Thymus (tissue), 11 donors: ENCODE results near the gene ENG. TPM values are rescaled to one million over a fixed set of nuclear protein-coding genes. Genes with fewer than 3 reads are reported as not detected.

ENCODE experiments used
- DNase-seq, 9 donors: peaks; one replicate each; pipeline ENCODE4 v3.0.0-alpha.2; 2013; ENCODE audit warnings: low spot score in 9 of 9, low read depth in 6 of 9, missing footprints in 1 of 9
- H3K27ac ChIP-seq, 2 donors: one replicate each; pipeline ENCODE4 v1.5.1; 2013; ENCODE audit warnings: control low read depth in 1 of 2, low read depth in 1 of 2, low read length in 1 of 2, mild to moderate bottlenecking in 1 of 2, moderate library complexity in 1 of 2
- H3K27me3 ChIP-seq, 2 donors: one replicate each; pipeline ENCODE4 v1.5.1; 2013; ENCODE audit warnings: low read length in 1 of 2; ENCODE audit not compliant: control insufficient read depth in 2 of 2, insufficient read depth in 1 of 2
- H3K36me3 ChIP-seq, 2 donors: one replicate each; pipeline ENCODE4 v1.5.1; 2013; ENCODE audit warnings: low read length in 1 of 2, mild to moderate bottlenecking in 1 of 2, moderate library complexity in 1 of 2; ENCODE audit not compliant: control insufficient read depth in 2 of 2, insufficient read depth in 2 of 2
- H3K4me1 ChIP-seq, 2 donors: one replicate each; pipeline ENCODE4 v1.5.1; 2013; ENCODE audit warnings: low read length in 2 of 2; ENCODE audit not compliant: control insufficient read depth in 2 of 2, insufficient read depth in 2 of 2
- H3K4me3 ChIP-seq, 2 donors: one replicate each; pipeline ENCODE4 v1.5.1; 2013; ENCODE audit warnings: low read length in 2 of 2, control low read depth in 1 of 2, mild to moderate bottlenecking in 1 of 2
- H3K9me3 ChIP-seq, 2 donors: one replicate each; pipeline ENCODE4 v1.5.1; 2013; ENCODE audit warnings: low read length in 1 of 2, mild to moderate bottlenecking in 1 of 2; ENCODE audit not compliant: control insufficient read depth in 2 of 2, insufficient read depth in 1 of 2
- WGBS: extraction: QIAGEN DNeasy Blood & Tissue Kit; methylation state at CpG from one replicate; pipeline ENCODE4 v1.1.7; 2013; 5-methylcytosine and 5-hydroxymethylcytosine counted together
- polyA plus RNA-seq: library from polyadenylated mRNA; stranded (reverse); fragments of 200-250 nt; gene quantifications from one replicate; pipeline ENCODE4 v1.2.3, GENCODE V29; 2013
- total RNA-seq: library from RNA; stranded (reverse); fragments of 120-200 nt; gene quantifications from one replicate; pipeline ENCODE4 v1.2.4, GENCODE V29; 2013
- donor health status: healthy.

Gene ENG
- total and polyA plus RNA-seq, 2 donors, result 1.7 to 48.2 TPM

DNA sequence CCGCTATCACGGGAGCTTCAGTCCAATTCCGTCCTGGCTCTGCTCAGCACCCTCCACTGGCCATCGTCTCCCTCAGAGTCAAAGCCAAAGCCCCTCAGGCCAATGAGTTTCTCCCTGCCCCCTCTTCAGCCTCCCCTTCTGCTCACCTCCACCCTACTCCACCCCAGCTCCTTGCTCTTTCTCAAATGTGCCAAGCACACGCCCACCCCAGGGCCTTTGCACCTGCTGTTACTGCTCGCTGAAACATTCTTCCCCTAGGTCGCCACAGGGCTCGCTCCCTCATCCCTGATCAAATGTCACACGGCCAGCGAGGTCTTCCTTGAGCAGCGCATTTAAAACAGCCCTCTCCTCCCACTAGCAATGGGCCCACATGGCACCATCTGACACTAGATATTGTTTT lies 6.3 kb upstream of the ENG start:
- Histone ChIP-seq H3K4me3 (no peak overlapping the region), H3K27me3 (no peaks in the 10 kb centered on the region), H3K9me3 (peaks cover 0 to 1% of the 10 kb centered on the region in 2 donors), H3K36me3 (no peaks in the 10 kb centered on the region), H3K4me1 (peaks cover 14 to 43% of the 10 kb centered on the region in 2 donors), H3K27ac (no peak overlapping the region)
- DNase-seq, result no peak
- 96% methylated on average over 11 of the region's 11 CpGs for WGBS

- Histone ChIP-seq H3K27me3 (no peaks in the 10 kb centered on the region), H3K27ac (no peak overlapping the region), H3K36me3 (no peaks in the 10 kb centered on the region), H3K4me3 (no peak overlapping the region), H3K9me3 (peaks cover 0 to 1% of the 10 kb centered on the region in 2 donors), H3K4me1 (peaks cover 9 to 37% of the 10 kb centered on the region in 2 donors)
- DNase-seq, result no peak
- whole genome bisulfite sequencing, result 92% methylated on average over 8 of the region's 8 CpGs
These were observed 5.8 kb upstream of the ENG start for GRCh38 chr9:127860260-127860659.

DNA sequence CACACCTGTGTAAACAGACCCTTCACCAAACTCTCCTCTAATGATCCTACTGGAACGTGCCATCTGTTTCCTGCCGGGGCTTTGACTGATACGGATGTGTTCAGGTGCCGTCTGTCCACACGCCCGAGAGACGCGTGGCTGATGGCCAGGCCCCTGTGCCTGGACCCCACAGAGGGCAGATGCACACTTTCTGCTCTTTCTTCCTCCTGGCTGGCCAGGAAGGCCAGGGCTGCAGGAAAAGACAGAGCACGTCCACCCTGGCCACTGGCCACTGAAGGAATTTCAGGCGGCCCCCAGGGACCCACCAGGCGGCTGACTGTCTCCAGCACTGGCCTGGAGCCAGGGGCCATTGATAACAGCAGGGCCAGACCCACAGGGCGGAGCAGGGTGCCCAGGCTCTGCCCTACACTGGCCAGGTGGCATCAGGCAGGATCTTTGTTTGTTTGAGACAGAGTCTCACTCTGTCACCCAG lies 3.6 kb upstream of the ENG start:
- no peak overlapping the region for H3K4me3 ChIP-seq
- 48% methylated on average over 12 of the region's 12 CpGs for WGBS
- H3K9me3 ChIP-seq, result no peaks in the 10 kb centered on the region
- H3K27ac ChIP-seq, result no peak overlapping the region
- no peak for DNase-seq
- H3K4me1 ChIP-seq, result peaks cover 19 to 47% of the 10 kb centered on the region in 2 donors
- H3K27me3 ChIP-seq, result no peaks in the 10 kb centered on the region
- H3K36me3 ChIP-seq, result no peaks in the 10 kb centered on the region

GRCh38 chr9:127857278-127857677 lies 2.8 kb upstream of the ENG start:
- no peak for DNase-seq
- H3K4me1 ChIP-seq, result peaks cover 19 to 42% of the 10 kb centered on the region in 2 donors
- no peak overlapping the region for H3K27ac ChIP-seq
- H3K27me3 ChIP-seq, result no peaks in the 10 kb centered on the region
- peaks cover 0 to 4% of the 10 kb centered on the region in 2 donors for H3K36me3 ChIP-seq
- WGBS, result 55% methylated on average over 4 of the region's 4 CpGs
- H3K4me3 ChIP-seq, result no peak overlapping the region
- no peaks in the 10 kb centered on the region for H3K9me3 ChIP-seq

DNA sequence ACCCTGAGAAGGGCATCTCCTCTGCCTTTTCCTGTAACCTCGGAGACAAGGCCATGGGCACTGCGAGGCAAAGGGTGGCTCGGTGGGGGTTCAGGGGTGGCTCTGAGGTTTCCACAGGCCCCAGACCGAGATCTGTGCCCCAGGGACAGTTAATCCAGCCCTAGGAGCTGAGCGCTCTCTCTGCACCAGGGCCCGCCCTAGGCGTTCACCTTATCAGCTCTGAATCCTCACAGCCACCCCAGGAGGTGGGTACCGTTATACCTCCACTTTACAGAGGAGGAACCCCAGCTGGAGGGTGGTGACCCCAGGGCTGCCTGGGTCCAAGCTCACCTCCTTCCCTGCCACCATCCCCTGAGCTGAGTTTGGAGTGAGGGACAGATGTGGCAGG lies 2.3 kb upstream of the ENG start:
- Histone ChIP-seq H3K4me1 (peaks cover 15 to 37% of the 10 kb centered on the region in 2 donors), H3K36me3 (peaks cover 0 to 4% of the 10 kb centered on the region in 2 donors), H3K27me3 (no peaks in the 10 kb centered on the region), H3K4me3 (no peak overlapping the region), H3K27ac (no peak overlapping the region), H3K9me3 (no peaks in the 10 kb centered on the region)
- DNase-seq, result no peak
- 95% methylated on average over 8 of the region's 8 CpGs for WGBS

DNA sequence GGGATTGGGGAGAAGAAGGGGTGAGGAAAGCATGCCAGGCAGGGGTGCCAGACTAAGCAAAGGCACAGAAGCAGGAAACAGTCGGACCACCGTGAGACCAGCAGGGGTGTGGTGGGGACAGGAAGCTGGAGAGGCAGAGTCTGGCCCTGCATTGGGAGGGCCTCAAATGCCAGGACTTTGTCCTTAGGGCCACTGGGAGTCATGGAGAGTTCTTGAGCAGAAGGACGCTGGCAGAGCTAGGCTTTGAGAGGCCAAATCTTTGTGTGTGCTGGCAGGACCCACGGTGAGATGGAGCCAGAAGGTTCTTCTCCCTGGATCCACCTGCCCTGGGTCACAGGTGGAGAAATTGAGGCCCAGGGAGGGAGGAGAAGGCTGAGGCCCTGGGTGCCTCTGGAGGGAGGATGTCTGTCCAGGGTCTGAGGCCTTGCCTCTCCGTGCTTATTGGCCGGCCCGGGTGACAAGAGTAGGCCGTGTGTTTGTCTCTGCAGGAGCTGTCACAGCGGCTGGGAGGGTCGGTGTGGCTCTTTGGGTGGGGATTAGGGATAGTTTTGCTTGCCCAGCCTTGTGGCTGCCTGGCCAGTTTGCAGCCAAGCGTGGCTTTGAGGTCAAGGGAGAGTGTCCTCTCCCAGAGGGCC lies 1.8 kb upstream of the ENG start:
- H3K27ac ChIP-seq, result no peak overlapping the region
- no peak for DNase-seq
- WGBS, result 87% methylated on average over 11 of the region's 11 CpGs
- no peaks in the 10 kb centered on the region for H3K27me3 ChIP-seq
- H3K9me3 ChIP-seq, result no peaks in the 10 kb centered on the region
- H3K36me3 ChIP-seq, result peaks cover 0 to 4% of the 10 kb centered on the region in 2 donors
- H3K4me1 ChIP-seq, result peaks cover 13 to 32% of the 10 kb centered on the region in 2 donors
- no peak overlapping the region for H3K4me3 ChIP-seq

- Histone ChIP-seq H3K27ac (no peak overlapping the region), H3K4me3 (no peak overlapping the region), H3K36me3 (peaks cover 0 to 4% of the 10 kb centered on the region in 2 donors), H3K27me3 (no peaks in the 10 kb centered on the region), H3K9me3 (peaks cover under 1 to 1% of the 10 kb centered on the region in 2 donors), H3K4me1 (peaks cover 13 to 32% of the 10 kb centered on the region in 2 donors)
- DNase-seq, result no peak
- WGBS, result 95% methylated on average over 5 of the region's 5 CpGs
These were observed 1.1 kb upstream of the ENG start for GRCh38 chr9:127855522-127855921.

DNA sequence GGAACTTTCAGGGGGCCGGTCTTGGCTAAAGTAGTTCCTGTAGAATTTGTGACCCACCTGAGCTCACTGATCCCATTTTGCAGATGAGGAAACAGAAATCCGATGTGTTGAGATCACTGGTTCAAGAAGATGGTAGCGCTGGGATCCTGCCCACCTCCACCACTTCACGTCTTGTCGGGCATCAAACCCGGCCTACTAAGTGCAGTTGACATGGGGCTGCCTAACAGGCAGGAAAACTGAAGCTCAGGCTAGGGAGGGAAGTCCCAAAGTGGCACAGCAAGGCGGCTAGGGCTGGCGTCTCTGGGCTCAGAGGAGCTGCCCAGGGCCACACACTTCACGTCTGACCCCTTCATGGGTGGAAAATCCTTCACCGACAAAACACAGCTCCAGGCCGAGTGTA lies 502 bp upstream of the ENG start:
- 83% methylated on average over 11 of the region's 11 CpGs for WGBS
- peaks cover 2 to 7% of the 10 kb centered on the region in 2 donors for H3K9me3 ChIP-seq
- no peak for DNase-seq
- H3K27me3 ChIP-seq, result no peaks in the 10 kb centered on the region
- no peak overlapping the region for H3K27ac ChIP-seq
- peaks cover 13 to 32% of the 10 kb centered on the region in 2 donors for H3K4me1 ChIP-seq
- H3K36me3 ChIP-seq, result peaks cover 0 to 4% of the 10 kb centered on the region in 2 donors
- peak overlapping the region in 1 of 2 donors; percentile 57 for H3K4me3 ChIP-seq

DNA sequence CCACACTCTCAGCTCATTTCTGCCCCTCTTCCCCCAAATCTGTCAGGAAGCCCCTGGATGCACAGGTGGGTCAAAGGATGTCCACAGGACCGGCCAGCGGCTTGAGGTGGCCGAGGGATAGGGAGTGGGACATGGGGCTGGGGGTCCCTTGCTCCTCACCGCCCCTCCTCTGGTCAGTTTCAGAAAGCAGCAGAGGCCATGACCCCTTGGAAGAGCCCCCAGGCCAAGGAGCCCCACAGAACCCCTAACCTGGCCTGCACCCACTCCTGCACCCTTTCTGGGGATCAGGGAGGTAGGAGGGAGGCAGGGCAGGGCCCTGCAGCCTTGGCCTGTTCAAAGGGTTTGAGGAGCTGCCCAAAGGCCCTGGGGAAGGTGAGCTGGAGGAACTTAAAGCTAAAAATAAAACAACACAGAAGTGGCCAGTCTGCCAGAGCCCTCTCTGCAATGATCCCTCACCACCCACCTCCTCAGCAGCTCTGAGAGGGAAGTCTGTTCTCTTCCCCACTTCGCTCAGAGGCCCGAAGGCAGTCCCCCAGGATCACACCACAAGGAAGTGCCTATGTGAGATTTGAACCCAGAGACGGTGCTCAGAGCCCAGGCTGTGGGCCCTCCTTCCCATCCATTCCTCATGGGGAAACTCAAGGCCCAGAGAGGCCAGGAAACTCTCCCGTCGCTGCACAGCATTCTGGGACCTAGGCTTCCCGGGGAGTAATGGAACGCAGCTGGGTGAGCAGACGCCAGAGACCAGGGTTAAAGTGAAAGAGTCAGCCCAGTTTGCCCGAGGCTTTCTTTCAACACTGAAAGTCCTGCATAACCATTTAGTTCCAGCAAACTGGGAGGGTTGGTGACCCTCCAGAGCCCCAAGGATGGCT lies 910 bp downstream of the ENG start:
- peak in 1 of 9 donors; percentile 24 for DNase-seq
- Histone ChIP-seq H3K9me3 (peaks cover 6 to 19% of the 10 kb centered on the region in 2 donors), H3K27me3 (no peaks in the 10 kb centered on the region), H3K27ac (peak overlapping the region in 1 of 2 donors; percentile 64), H3K4me1 (peaks cover 13 to 29% of the 10 kb centered on the region in 2 donors), H3K4me3 (peak overlapping the region; percentile 57), H3K36me3 (peaks cover 0 to 4% of the 10 kb centered on the region in 2 donors)
- WGBS, result 33% methylated on average over 13 of the region's 13 CpGs
